PC-9 (cell line): ENCODE measurements around the gene NPPB. TPM values are rescaled to one million over a fixed set of nuclear protein-coding genes. Genes with fewer than 3 reads are reported as not detected.
A peak's percentile ranks its signal among the peaks of the same experiment; 100 is the strongest.

ENCODE experiments used
- BruUV-seq: library from RNA; stranded (reverse); fragments of 400-500 nt; replicated peaks from 2 replicates; lab custom pipeline; 2021; lab: Mats Ljungman, UMichigan
- CTCF ChIA-PET: fragments of 300-600 bp; sonication (Branson Sonifier 250); formaldehyde crosslinking; loops from one replicate; lab custom pipeline; 2022; ENCODE audit warnings: antibody characterized with exemption; lab: Charles Lee
- POLR2A ChIA-PET: fragments of 300-600 bp; sonication (Branson Sonifier 250); formaldehyde crosslinking; loops from one replicate; lab custom pipeline; 2022; ENCODE audit warnings: antibody characterized with exemption; ENCODE audit not compliant: unreplicated experiment; lab: Charles Lee
- DNase-seq, 2 experiments: peaks; one replicate each; pipeline versions ENCODE4 v3.0.0 to v3.0.0-alpha.2; 2015 to 2022; ENCODE audit warnings: mixed read lengths in 1 of 2
- H2AFZ ChIP-seq: fragments of 200-600 bp; sonication (generic); 2 replicates; pipeline ENCODE4 v1.8.1; 2017; ENCODE audit warnings: antibody characterized with exemption
- H3F3A ChIP-seq: fragments of 200-600 bp; sonication (generic); 2 replicates; pipeline ENCODE4 v1.8.1; 2017; ENCODE audit warnings: antibody characterized with exemption, mild to moderate bottlenecking, low read depth; ENCODE audit not compliant: insufficient read depth
- H3K27ac ChIP-seq: fragments of 200-600 bp; sonication (generic); 2 replicates; pipeline ENCODE4 v1.6.1; 2016; ENCODE audit warnings: mixed run types
- H3K27me3 ChIP-seq: fragments of 200-600 bp; sonication (generic); 2 replicates; pipeline ENCODE4 v1.6.1; 2016; ENCODE audit warnings: low read depth, mixed run types; ENCODE audit not compliant: insufficient read depth
- H3K36me3 ChIP-seq: fragments of 200-600 bp; sonication (generic); 2 replicates; pipeline ENCODE4 v1.6.1; 2016; ENCODE audit warnings: low read depth, mixed run types
- H3K4me1 ChIP-seq: fragments of 200-600 bp; sonication (generic); replicated peaks from 2 replicates; pipeline ENCODE4 v1.6.1; 2016; ENCODE audit warnings: mixed run types; ENCODE audit not compliant: insufficient read depth
- H3K4me2 ChIP-seq: fragments of 200-600 bp; sonication (generic); 2 replicates; pipeline ENCODE4 v1.6.1; 2017; ENCODE audit warnings: mixed run types
- H3K4me3 ChIP-seq: fragments of 200-600 bp; sonication (generic); 2 replicates; pipeline ENCODE4 v1.6.1; 2016; ENCODE audit warnings: mixed run types
- H3K79me2 ChIP-seq: fragments of 200-600 bp; sonication (generic); 2 replicates; pipeline ENCODE4 v1.6.1; 2017; ENCODE audit warnings: low read depth, mixed run types
- H3K9me2 ChIP-seq: fragments of 200-600 bp; sonication (generic); 2 replicates; pipeline ENCODE4 v1.8.1; 2017; ENCODE audit warnings: mild to moderate bottlenecking; ENCODE audit not compliant: insufficient read depth
- H3K9me3 ChIP-seq: fragments of 200-600 bp; sonication (generic); 2 replicates; pipeline ENCODE4 v1.8.1; 2016; ENCODE audit warnings: low read depth; ENCODE audit not compliant: insufficient read depth
- H4K20me1 ChIP-seq: fragments of 200-600 bp; sonication (generic); 2 replicates; pipeline ENCODE4 v1.8.1; 2017; ENCODE audit not compliant: insufficient read depth
- CTCF ChIP-seq: fragments of 200-600 bp; sonication (generic); conservative IDR thresholded peaks from 2 replicates; pipeline ENCODE4 v1.6.1; 2017; ENCODE audit warnings: mixed run types, antibody characterized with exemption, mild to moderate bottlenecking, moderate library complexity
- EZH2 ChIP-seq: fragments of 200-600 bp; sonication (generic); IDR thresholded peaks from 2 replicates; pipeline ENCODE4 v1.8.0; 2017; ENCODE audit warnings: antibody characterized with exemption, low read depth
- intact Hi-C: fragments of 100-400 bp; cut with micrococcal nuclease; formaldehyde crosslinking; loops from one replicate; pipeline ENCODE4 v1.10.0; 2022; ENCODE audit not compliant: unreplicated experiment
- total RNA-seq: library from RNA; stranded (reverse); gene quantifications from 2 replicates; pipeline ENCODE4 v1.2.3, GENCODE V29; 2021

The NPPB gene
- total RNA-seq, 1 experiment from 2014 or later, result not detected

- Histone ChIP-seq H3K4me2 (no peak overlapping the region), H3K27ac (no peak overlapping the region), H4K20me1 (no peaks in the 10 kb centered on the region), H3K79me2 (no peaks in the 10 kb centered on the region), H3K36me3 (no peaks in the 10 kb centered on the region), H2AFZ (no peak overlapping the region), H3K9me2 (no peaks in the 10 kb centered on the region), H3K4me1 (no peaks in the 10 kb centered on the region; the same call in 1 of the 2 replicates), H3K27me3 (peaks cover 52% of the 10 kb centered on the region), H3F3A (peaks cover 4% of the 10 kb centered on the region; the same call in 1 of the 2 replicates), H3K9me3 (no peaks in the 10 kb centered on the region), H3K4me3 (no peak overlapping the region)
- intact Hi-C loops, result no loop called here
- CTCF ChIA-PET, result no interaction called here
- no peak for DNase-seq
- no TSS peak for BruUV-seq
- POLR2A ChIA-PET, result no interaction called here
- TF ChIP-seq CTCF (no peak), EZH2 (no peak)
These were observed 1.8 kb upstream of the NPPB start for GRCh38 chr1:11860587-11860986.

DNA sequence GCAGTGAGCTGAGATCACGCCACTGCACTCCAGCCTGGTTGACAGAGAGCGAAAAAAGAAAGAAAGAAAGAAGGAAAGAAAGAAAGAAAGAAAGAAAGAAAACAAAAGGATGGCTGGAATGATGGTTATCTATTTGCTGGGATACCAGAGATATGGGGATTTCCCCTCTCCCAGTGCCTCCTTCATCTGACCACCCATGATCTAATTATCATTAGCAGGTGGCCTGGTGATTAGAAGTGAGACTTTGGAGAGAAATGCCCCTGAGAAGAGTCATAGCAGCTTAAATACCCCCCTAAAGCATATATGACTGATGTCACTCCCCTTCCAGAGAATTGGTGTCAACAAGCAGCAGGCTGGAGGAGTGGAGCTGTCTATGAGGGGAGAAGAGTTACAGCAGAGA, 1.3 kb upstream of the NPPB start:
- Histone ChIP-seq H3K4me2 (no peak overlapping the region), H3K9me3 (no peaks in the 10 kb centered on the region), H3K9me2 (no peaks in the 10 kb centered on the region), H3K79me2 (no peaks in the 10 kb centered on the region), H4K20me1 (no peaks in the 10 kb centered on the region), H3K4me3 (no peak overlapping the region), H3K36me3 (no peaks in the 10 kb centered on the region), H3K4me1 (no peaks in the 10 kb centered on the region; the same call in 1 of the 2 replicates), H2AFZ (no peak overlapping the region), H3K27ac (no peak overlapping the region), H3K27me3 (peaks cover 54% of the 10 kb centered on the region), H3F3A (peaks cover 4% of the 10 kb centered on the region; the same call in 1 of the 2 replicates)
- intact Hi-C loops, result no loop called here
- BruUV-seq, result no TSS peak
- POLR2A ChIA-PET, result no interaction called here
- CTCF ChIA-PET, result no interaction called here
- TF ChIP-seq EZH2 (no peak), CTCF (no peak)
- no peak for DNase-seq

GRCh38 chr1:11858968-11859871, 475 bp upstream of the NPPB start:
- intact Hi-C loops, result no loop called here
- CTCF ChIA-PET, result no interaction called here
- H3K27me3 ChIP-seq, result peaks cover 63% of the 10 kb centered on the region

More at GRCh38 chr1:11858968-11859871, 475 bp upstream of the NPPB start:
- H3K4me2 ChIP-seq, result no peak overlapping the region
- no peaks in the 10 kb centered on the region for H3K79me2 ChIP-seq
- H3K27ac ChIP-seq, result no peak overlapping the region
- H3F3A ChIP-seq, result peaks cover 4% of the 10 kb centered on the region; the same call in 1 of the 2 replicates
- no peaks in the 10 kb centered on the region for H3K9me3 ChIP-seq
- no peaks in the 10 kb centered on the region for H4K20me1 ChIP-seq
- H3K9me2 ChIP-seq, result no peaks in the 10 kb centered on the region
- no TSS peak for BruUV-seq
- POLR2A ChIA-PET, result no interaction called here
- no peaks in the 10 kb centered on the region for H3K36me3 ChIP-seq
- TF ChIP-seq CTCF, result no peak
- no peak for TF ChIP-seq EZH2
- H3K4me3 ChIP-seq, result no peak overlapping the region
- DNase-seq, result peak in 1 of 2 experiments; percentile 66
- no peaks in the 10 kb centered on the region; the same call in 1 of the 2 replicates for H3K4me1 ChIP-seq
- no peak overlapping the region for H2AFZ ChIP-seq
